Fibroblast of skin of back (primary cell): ENCODE results near the gene GGNBP2.

Experiments
- DNase-seq: peaks from one replicate; pipeline ENCODE4 v3.0.0-alpha.2; 2013

The GGNBP2 gene

GRCh38 chr17:36515837-36516236 lies 28.9 kb upstream of the GGNBP2 start:
- no peak for DNase-seq

DNA sequence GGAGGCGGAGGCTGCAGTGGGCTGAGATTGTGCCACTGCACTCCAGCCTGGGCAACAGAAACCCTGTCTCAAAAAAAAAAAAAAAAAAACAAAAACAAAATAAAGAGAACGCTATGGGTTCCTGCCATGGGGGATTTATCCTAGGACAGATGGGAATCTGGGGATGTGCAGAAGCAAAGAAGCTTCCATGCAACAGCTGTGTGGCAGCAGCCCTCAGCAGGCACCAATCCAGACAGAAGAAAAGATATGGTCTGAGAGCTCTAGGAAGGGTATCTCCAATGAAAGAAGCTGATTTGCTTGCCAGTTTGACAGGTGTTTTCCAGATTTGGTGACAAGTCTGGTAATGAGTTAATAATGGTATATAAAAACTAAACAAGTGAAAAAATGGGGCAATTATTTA lies 21.6 kb upstream of the GGNBP2 start:
- no peak for DNase-seq

DNA sequence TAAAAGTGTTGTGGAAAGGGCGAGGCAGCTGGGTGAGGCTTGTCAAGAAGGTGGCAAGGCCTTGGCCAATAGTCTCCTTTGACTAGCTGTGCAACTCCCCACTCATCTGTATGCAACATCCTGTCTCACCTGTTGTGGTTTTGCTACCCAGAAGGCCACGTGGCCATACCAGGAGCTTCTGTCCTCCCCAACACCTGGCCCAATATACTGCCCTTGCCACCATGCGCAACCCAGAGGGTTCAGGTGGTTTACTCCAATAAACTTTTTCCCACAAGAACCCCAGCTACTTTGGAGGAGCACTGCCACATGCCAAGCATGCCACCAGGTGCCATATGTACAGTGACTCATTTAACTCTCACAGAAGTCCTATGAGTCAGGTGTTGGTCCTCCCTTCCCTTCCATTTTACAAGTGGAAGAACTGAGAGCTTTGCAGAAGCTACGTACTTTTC lies 20.3 kb upstream of the GGNBP2 start:
- DNase-seq = no peak

DNA sequence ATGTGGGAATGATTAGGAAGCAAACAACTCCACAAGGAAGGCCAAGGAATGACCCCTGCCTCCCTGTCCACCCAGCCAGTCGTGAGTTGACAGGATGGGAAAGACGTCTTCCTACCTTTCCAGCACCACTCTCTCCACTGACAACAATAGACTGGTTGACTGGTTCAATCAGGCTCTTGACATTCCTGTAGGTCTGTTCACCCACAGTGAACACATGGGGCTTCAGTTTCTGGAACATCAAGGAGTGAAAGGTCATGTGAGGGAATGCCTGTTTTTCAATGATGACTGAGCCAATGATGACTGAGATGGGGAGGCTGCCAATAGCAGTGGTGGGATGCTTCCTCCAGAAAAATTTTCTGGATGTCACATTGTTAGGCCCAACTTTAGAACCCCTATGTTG lies 19.6 kb upstream of the GGNBP2 start:
- no peak for DNase-seq

GRCh38 chr17:36525888-36526287 lies 18.8 kb upstream of the GGNBP2 start:
- DNase-seq = no peak

DNA sequence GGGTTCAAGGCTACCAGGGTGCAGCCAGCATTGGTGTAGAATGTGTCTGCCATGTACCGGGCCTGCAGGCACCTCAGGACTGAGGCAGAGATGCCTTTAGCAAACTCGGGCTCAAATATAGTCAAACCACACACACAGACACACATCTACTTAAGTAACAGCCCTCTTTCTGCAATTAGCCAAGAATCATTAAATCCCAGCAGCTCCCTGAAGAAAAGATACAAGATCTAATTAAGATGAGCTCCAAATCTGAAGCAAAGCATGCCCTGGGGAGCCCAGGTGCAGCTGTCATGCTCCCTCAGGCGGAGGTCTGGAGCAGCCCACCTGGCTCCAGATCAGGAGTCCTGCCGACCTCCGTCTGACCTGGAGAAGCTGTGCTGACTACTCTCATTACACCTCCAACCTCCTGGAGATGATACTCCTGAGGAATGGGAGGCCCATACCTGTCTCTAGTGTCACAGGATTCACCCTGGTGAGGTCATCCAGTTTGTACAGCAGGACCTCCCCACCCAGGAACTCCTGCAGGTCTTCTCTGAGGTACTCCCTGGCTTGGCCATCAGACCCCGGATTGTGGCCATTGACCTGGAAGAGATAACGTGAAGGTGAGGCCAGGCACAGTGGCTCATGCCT lies 17.0 kb upstream of the GGNBP2 start:
- DNase-seq = no peak

DNA sequence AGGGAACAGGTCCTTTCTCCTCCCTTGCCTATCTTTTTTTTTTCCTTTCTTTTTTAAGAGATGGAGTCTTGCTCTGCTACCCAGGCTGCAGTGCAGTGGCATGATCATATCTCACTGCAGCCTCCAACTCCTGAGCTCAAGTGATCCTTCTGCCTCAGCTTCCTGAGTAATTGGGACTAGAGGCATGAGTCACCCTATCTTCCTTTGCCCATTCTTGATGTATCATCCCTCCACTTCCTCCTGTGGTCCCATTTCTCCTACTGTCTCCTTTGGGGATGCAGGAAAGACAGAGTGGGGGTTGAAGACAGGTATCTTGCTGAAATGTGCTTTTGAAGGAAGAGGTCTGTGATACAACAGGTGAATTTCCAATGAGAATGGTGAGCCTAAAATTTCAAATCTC lies 15.6 kb upstream of the GGNBP2 start:
- peak; percentile 66 for DNase-seq

DNA sequence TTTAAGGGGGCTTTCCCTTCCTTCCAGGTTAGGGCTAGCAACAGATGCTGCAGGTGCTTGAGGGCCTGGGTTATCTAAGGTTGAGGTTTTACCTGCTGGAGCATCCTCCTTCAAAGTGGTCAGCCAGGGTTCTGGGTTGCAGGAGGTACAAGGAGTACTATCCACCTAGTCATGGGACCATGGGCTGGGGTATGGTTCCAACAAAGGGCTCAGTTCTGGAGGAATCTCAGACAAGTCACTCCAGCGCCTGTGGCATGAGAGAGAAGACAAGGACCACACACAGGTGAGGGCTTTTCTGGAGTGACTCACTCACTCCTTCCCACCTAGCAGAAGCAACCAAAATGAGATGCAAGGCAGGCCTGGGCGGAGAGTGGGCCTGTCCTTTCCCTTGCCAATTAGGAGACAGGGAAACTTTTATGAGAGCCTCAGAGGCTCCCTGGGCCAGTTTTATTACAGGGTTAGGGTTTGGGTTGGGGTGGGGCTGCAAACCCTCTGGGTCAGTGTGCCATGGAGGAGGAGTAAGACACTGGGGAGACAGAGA lies 12.2 kb upstream of the GGNBP2 start:
- DNase-seq = no peak

- DNase-seq = peak; percentile 68
These were observed 10.5 kb upstream of the GGNBP2 start for GRCh38 chr17:36533935-36534839.

DNA sequence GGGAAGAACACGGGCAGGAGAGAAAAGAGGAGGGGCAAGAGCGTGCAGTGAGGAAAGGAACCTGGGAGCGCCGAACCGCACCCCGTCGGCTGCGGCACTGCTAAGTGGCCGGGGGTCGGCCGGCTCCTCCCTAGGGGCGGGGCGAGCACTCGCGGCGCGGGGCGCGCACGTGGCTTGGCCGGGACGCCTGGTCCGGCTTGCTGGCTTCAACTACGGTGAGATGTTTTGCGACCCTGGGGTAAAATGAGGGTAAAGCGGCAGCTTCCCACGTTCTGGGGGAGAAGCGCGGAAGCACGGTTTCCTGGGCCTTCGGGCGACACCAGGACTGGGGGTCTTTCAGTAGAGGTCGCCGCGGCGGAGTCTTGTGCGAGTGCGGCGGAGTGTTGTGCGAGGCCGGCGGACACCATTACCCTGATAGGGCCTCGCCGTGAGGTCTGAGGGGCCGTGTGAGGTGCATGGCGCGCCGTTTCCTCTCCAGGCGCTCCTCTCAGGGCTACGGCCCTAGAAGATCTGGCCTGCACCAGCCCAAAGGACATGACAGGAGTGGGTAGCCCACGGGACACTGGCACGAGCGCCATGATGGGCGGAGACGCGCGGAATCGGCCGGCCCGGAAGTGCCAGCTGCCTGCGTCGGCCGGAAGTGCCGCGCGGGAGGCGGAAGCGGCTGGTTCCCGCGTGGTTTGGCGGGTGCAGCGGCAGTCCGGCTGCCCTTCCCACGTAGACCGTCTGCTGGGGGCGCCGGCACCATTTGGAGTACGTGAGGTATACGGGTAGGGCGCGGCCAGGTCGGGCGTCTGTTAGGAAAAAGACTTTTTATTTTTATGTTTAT lies 9.7 kb upstream of the GGNBP2 start, which contains the start of the genes MYO19 and PIGW:
MYO19 (minus strand) TSS at position 29 of the 829 bp plus-strand sequence. CDS start 2,330 bp downstream, outside the sequence.
PIGW (plus strand) TSS at position 148 of the 829 bp plus-strand sequence. CDS start 2,115 bp downstream, outside the sequence.
- peak; percentile 90 for DNase-seq

GRCh38 chr17:36535669-36536081 lies 9.0 kb upstream of the GGNBP2 start:
- DNase-seq = no peak

DNA sequence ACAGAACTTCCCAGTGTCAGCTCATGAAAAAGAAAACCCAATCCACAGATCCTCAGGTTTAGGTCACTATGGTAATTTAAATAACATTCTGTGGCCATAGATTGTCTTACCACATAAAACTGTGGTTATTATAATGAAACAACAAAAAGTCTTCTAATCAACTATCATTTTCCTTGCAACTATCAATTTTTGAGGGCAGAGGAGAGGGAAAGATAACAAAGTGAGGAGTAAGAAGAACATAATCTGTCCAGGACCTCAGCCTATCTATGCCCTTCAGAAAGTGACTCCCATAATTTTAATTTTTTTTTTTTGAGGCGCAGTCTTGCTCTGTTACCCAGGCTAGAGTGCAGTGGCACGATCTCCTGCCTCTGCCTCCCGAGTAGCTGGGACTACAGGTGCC lies 4.0 kb upstream of the GGNBP2 start:
- no peak for DNase-seq

DNA sequence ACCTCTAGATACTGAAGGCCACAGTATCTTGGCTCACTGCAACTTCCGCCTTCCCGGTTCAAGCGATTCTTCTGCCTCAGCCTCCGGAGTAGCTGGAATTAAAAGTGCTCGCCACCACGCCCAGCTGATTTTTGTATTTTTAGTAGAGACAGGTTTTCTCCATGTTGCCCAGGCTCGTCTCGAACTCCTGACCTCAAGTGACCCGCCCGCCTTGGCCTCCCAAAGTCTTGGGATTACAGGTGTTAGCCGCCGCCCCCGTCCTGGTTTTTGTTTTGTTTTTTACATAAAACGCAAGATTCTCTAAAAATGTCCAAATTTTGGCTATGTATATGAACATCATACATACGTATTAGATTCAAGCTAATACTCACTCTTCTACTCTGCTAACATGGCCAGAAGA lies 2.0 kb upstream of the GGNBP2 start:
- no peak for DNase-seq

- DNase-seq = peak; percentile 54
These were observed 744 bp upstream of the GGNBP2 start for GRCh38 chr17:36544044-36544306.

GRCh38 chr17:36545077-36545464 lies 352 bp downstream of the GGNBP2 start:
- no peak for DNase-seq

DNA sequence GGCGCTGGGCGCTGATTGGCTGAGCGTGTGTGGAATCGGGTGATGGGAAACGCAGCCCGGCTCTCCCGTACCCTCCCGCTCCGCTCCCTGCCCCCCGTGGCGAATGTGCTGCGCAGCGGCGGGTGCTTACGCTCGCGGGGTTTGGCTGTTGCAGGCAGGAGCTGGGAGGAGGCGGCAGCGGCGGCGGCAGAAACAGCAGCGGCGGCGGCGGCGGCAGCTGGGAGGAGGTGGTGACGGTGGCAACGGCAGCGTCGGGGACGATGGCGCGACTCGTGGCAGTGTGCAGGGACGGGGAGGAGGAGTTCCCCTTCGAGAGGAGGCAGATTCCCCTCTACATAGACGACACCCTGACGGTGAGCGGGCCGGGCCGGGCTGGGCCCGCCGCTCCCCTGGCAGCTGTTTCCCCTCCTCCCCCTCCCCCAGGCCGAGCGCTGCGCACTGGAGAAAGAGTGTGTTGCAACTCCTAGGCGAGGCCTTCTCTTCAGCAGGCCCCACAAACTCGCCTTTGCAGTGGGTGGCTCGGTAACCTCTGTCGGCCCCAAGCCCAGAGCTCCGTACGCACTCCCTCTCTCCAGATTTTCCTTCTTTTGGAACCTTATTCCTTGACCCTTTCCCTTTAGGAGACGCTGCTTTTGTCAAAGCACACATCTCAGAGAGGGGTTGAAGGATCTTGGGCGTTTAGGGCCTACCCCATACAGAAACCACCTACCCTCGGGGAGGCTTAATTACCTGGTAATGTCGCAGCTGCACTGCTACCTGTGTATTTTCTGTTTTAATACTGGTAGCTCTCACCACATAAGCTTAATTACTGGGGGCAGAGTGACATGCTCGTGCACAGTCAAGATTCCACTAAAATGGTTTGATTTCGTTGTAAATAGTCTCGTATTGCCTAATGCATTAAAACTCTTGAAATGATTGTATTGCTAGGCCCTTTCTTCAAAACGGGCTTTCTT lies 1.0 kb downstream of the GGNBP2 start:
- peak; percentile 97 for DNase-seq

DNA sequence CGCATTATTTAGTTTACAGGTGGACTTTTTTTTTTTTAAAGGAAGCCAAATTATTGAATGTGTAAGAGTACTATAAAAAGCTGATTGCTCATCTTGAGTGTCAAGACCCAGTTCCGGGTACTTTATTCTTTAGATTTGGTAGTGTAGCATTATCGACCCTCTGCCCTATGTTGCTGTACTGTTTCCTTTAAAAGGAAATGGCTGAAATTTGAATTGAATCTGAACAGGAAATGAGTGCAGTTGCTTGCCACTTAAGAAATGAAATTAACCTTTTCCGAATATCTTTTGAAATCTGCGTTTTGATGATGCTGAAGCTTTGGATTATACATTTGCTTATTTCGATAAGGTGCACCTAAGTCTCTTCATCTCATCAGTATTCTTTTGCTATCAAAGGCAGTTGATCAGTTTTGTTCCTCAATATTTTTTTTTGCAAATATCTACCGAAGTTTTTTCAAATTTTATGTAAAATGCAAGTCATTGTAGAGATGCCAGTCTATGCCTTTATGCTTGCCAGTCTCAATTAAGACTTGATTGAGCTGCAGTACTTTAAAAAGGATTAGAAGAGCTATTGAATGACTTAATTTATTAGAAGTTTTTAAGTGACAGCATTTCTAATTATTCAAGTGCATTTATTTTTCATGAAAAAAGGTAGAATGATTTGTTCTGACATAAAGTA lies 1.8 kb downstream of the GGNBP2 start:
- DNase-seq = peak; percentile 5

DNA sequence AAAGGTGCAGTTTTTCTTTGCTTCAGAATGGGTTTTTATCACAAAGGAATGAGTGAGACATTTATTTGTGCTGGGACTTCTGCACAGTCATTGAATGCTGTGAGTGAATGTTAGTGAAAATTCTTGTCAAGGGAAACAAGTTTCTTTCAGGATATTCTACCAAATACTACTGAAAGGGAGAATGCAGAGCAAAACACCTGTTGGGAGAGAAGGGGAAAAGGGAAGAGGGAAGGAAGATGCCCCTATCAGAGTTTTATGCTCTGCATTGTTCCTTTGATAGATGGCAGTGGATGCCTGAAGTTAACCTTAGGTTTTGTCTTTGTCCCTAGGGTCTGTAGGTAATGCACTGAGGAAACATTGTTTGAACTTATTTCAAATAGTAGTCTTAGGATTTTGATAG lies 3.1 kb downstream of the GGNBP2 start:
- DNase-seq = no peak

DNA sequence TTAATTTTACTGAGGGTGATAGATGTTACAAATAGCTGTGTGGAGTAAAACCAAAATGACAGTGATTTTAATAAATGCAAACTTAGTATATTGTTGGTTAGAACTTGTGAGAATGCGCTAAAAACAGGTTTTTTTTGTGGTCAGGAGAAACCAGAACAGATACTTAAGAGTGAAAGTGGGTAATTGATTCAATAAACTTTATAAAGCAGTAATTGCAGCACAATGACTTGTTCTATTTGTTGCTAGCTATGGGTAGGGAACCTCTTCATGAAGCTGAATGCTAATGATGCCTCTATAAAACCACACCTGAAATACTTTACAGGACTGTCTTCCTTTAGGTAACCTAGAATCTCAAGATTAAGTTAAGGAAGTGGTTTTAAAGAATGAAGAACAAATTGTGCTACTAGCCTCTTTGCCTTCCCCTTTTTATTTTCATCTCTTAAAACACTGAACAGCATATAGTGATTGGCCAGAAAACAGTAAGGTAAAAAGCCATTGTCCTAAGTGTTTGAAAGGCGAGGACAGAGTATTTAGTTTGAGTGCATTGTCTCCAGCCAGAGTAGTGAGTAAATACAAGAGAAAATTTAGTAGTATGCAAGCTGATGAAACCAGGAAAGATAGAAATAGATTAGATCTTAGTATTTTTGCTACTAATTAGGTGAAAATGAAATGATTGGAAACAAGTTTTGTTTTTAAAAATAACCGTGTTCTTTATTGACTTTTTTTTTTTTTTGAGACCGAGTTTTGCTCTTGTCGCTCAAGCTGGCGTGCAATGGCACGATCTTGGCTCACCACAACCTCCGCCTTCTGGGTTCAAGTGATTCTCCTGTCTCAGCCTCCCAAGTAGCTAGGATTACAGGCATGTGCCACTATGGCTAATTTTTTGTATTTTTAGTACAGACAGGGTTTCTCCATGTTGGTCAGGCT lies 6.0 kb downstream of the GGNBP2 start:
- no peak for DNase-seq

GRCh38 chr17:36553459-36553858 lies 8.7 kb downstream of the GGNBP2 start:
- no peak for DNase-seq
